HPDE6-E6E7 (cell line): ENCODE data around the gene GSG1L.

Experiments used
- DNase-seq: peaks from one replicate; pipeline ENCODE4 v3.0.0; 2011; ENCODE audit warnings: missing footprints; ENCODE audit errors: extremely low spot score

GSG1L gene

GRCh38 chr16:27820646-27821345 is 242.7 kb downstream of the GSG1L start:
- no peak for DNase-seq

GRCh38 chr16:27819881-27820610 is 243.5 kb downstream of the GSG1L start:
- no peak for DNase-seq

GRCh38 chr16:27819356-27819755 is 244.2 kb downstream of the GSG1L start:
- DNase-seq, result no peak

GRCh38 chr16:27818246-27818645 is 245.3 kb downstream of the GSG1L start:
- DNase-seq, result no peak

- DNase-seq, result no peak
These were observed 246.5 kb downstream of the GSG1L start for GRCh38 chr16:27817038-27817437.

GRCh38 chr16:27816561-27816960 is 247.0 kb downstream of the GSG1L start:
- no peak for DNase-seq

GRCh38 chr16:27813591-27813990 is 249.9 kb downstream of the GSG1L start:
- DNase-seq, result no peak

GRCh38 chr16:27811881-27812280 is 251.6 kb downstream of the GSG1L start:
- no peak for DNase-seq

GRCh38 chr16:27806986-27807385 is 256.5 kb downstream of the GSG1L start:
- no peak for DNase-seq

GRCh38 chr16:27806388-27806787 is 257.1 kb downstream of the GSG1L start:
- no peak for DNase-seq

- no peak for DNase-seq
These were observed 257.6 kb downstream of the GSG1L start for GRCh38 chr16:27805828-27806351.

- no peak for DNase-seq
These were observed 259.6 kb downstream of the GSG1L start for GRCh38 chr16:27803775-27804549.

GRCh38 chr16:27802664-27803439 is 260.7 kb downstream of the GSG1L start:
- DNase-seq, result no peak

- DNase-seq, result no peak
These were observed 262.1 kb downstream of the GSG1L start for GRCh38 chr16:27801289-27801945.

- no peak for DNase-seq
These were observed 262.7 kb downstream of the GSG1L start for GRCh38 chr16:27800817-27801216.

- DNase-seq, result no peak
These were observed 263.6 kb downstream of the GSG1L start for GRCh38 chr16:27799896-27800295.

GRCh38 chr16:27798241-27798640 is 265.3 kb downstream of the GSG1L start:
- no peak for DNase-seq

- peak; percentile 25 for DNase-seq
These were observed 267.4 kb downstream of the GSG1L start for GRCh38 chr16:27795992-27796614.

- no peak for DNase-seq
These were observed 270.3 kb downstream of the GSG1L start for GRCh38 chr16:27793249-27793622.

GRCh38 chr16:27792486-27793248 is 270.8 kb downstream of the GSG1L start:
- no peak for DNase-seq
